Tibial nerve (tissue), 4 donors: Measurements from ENCODE around the gene PCSK6. TPM values are rescaled to one million over a fixed set of nuclear protein-coding genes. Genes with fewer than 3 reads are reported as not detected.

Experiments
- DNase-seq, 2 donors: peaks; one replicate each; pipeline ENCODE4 v3.0.0-alpha.2; 2019; ENCODE audit warnings: low spot score in 2 of 2
- H3K27ac ChIP-seq, 4 donors: fragments of 200-600 bp; sonication (generic) in 3 of 4; one replicate each; pipeline ENCODE4 v1.5.1; 2017 to 2019; ENCODE audit warnings: mild to moderate bottlenecking in 1 of 4
- H3K27me3 ChIP-seq, 2 donors: fragments of 200-600 bp; sonication (generic) in 1 of 2; one replicate each; pipeline versions ENCODE4 v1.5.1 to v1.6.0; 2017 to 2019
- H3K36me3 ChIP-seq, 3 donors: fragments of 200-600 bp; sonication (generic); one replicate each; pipeline ENCODE4 v1.5.1; 2018 to 2019
- H3K4me1 ChIP-seq, 4 donors: fragments of 200-600 bp; sonication (generic) in 3 of 4; one replicate each; pipeline ENCODE4 v1.5.1; 2017 to 2019
- H3K4me3 ChIP-seq, 4 donors: fragments of 200-600 bp; sonication (generic) in 3 of 4; one replicate each; pipeline ENCODE4 v1.5.1; 2017 to 2019; ENCODE audit warnings: mild to moderate bottlenecking in 1 of 4, moderate library complexity in 1 of 4
- H3K9me3 ChIP-seq, 4 donors: fragments of 200-600 bp; sonication (generic) in 3 of 4; one replicate each; pipeline ENCODE4 v1.5.1; 2017 to 2019
- EP300 ChIP-seq, 2 donors: sonication (generic); formaldehyde crosslinking; IDR thresholded peaks; one replicate each; pipeline ENCODE4 v1.6.1; 2017; ENCODE audit warnings: antibody characterized with exemption in 2 of 2, mild to moderate bottlenecking in 1 of 2
- POLR2A ChIP-seq, 2 donors: fragments of 450-650 bp; IDR thresholded peaks; one replicate each; pipeline ENCODE4 v1.6.1; 2017; ENCODE audit warnings: antibody characterized with exemption in 2 of 2, mild to moderate bottlenecking in 2 of 2, moderate library complexity in 2 of 2
- WGBS, 2 donors: methylation state at CpG; one replicate each; pipeline ENCODE4 v1.1.5; 2018; 5-methylcytosine and 5-hydroxymethylcytosine counted together
- total RNA-seq, 4 donors: library from RNA; depleted of rRNA; stranded (reverse); fragments of >200 nt; gene quantifications; one replicate each; pipeline ENCODE4 v1.1.0, GENCODE V29; 2016
- TF ChIP-seq, protein P1 (sequence below), 5 experiments: fragments of 200-600 bp in 3 of 5; fragments of 450-650 bp in 2 of 5; sonication (generic) in 3 of 5; IDR thresholded peaks; one replicate each; pipeline ENCODE4 v1.5.1; 2016 to 2019; ENCODE audit warnings: antibody characterized with exemption in 5 of 5, mild to moderate bottlenecking in 3 of 5, moderate library complexity in 2 of 5

PCSK6 gene
- total RNA-seq, 4 donors from 2014 or later: 8.5 to 27.0 (median 13.2) TPM

DNA sequence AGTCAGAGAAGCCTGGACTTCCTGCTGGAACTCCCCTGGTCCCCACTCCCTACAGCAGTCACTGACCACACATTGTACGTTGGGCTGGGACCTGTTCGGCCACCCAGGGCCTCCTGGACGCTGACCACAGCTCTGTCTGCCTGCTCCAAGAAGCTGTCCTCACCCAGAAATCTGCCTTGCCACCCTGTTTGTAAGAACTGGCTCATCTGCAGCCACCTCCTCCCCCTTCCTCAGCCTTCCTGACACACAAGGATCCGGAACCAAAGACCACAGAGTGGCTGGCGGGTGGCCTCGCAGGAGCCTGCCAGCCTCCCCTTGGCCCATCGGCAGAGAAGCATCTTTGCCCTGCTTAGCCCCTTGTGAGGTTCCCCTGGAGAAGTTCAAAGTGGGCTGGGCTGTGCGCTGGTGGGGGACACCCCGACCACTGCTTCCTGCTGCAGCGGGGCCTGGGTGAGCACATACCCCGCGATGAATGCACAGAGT lies 91.9 kb downstream of the PCSK6 start:
- no peak overlapping the region for H3K4me3 ChIP-seq
- no peaks in the 10 kb centered on the region for H3K4me1 ChIP-seq
- 59 to 62% methylated on average over 7 to 11 of the region's 12 CpGs for WGBS, 2 donors
- peaks cover 0 to 4% (median 0%) of the 10 kb centered on the region in 4 donors for H3K9me3 ChIP-seq
- TF ChIP-seq EP300 (IDR thresholded peaks at IDR 0.05): no peak
- TF ChIP-seq, protein P1, sequence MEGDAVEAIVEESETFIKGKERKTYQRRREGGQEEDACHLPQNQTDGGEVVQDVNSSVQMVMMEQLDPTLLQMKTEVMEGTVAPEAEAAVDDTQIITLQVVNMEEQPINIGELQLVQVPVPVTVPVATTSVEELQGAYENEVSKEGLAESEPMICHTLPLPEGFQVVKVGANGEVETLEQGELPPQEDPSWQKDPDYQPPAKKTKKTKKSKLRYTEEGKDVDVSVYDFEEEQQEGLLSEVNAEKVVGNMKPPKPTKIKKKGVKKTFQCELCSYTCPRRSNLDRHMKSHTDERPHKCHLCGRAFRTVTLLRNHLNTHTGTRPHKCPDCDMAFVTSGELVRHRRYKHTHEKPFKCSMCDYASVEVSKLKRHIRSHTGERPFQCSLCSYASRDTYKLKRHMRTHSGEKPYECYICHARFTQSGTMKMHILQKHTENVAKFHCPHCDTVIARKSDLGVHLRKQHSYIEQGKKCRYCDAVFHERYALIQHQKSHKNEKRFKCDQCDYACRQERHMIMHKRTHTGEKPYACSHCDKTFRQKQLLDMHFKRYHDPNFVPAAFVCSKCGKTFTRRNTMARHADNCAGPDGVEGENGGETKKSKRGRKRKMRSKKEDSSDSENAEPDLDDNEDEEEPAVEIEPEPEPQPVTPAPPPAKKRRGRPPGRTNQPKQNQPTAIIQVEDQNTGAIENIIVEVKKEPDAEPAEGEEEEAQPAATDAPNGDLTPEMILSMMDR (IDR thresholded peaks at IDR 0.05): no peak
- no peak overlapping the region for H3K27ac ChIP-seq
- H3K36me3 ChIP-seq: no peaks in the 10 kb centered on the region
- H3K27me3 ChIP-seq: peaks cover 0 to 3% of the 10 kb centered on the region in 2 donors
- DNase-seq: no peak

DNA sequence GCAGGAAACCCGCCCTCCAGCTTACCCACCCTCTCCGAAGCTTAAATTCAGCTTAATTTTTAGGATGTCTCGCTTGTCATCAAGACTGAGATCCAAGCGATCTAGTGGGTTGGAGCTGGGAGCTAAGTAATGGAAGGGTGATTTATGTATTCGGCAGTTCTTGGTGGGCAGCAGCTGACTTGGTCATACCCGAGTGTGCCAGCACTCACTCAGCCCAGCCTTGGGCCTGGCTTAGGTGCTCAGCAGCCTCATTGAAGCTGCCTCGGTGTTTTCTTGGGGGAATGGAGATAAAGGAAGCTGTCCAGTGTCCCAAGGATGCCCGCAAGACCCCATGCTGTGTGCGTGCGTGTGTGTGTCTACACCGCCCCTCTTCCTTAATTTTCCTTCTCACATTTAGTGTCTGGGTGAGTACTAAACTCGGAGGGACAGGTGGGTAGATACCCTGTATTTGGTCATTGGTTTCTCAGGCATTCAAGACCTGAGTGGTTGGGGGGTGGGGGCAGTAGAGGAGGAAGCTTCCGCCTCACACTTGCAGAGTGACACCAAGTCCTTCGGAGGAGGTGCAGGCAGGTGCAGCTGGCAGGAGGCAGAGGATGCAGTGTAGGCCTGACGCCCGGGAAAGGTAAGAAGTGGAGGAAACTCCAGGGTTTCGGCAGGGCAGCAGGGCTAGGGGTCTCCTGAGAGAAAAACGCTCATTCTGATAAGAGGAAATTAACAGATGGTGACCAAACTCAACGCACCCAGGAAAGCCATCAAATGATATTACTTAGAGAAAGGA lies 92.8 kb downstream of the PCSK6 start:
- WGBS, 2 donors: 86% methylated on average over 19 of the region's 19 CpGs
- no peak overlapping the region for H3K27ac ChIP-seq
- DNase-seq: no peak
- peaks cover 0 to 3% of the 10 kb centered on the region in 2 donors for H3K27me3 ChIP-seq
- H3K9me3 ChIP-seq: peaks cover 0 to 4% (median 0%) of the 10 kb centered on the region in 4 donors
- TF ChIP-seq, protein P1 (IDR thresholded peaks at IDR 0.05): no peak
- no peak for TF ChIP-seq POLR2A (IDR thresholded peaks at IDR 0.05)
- TF ChIP-seq EP300 (IDR thresholded peaks at IDR 0.05): no peak
- H3K4me1 ChIP-seq: no peaks in the 10 kb centered on the region
- no peaks in the 10 kb centered on the region for H3K36me3 ChIP-seq
- no peak overlapping the region for H3K4me3 ChIP-seq

DNA sequence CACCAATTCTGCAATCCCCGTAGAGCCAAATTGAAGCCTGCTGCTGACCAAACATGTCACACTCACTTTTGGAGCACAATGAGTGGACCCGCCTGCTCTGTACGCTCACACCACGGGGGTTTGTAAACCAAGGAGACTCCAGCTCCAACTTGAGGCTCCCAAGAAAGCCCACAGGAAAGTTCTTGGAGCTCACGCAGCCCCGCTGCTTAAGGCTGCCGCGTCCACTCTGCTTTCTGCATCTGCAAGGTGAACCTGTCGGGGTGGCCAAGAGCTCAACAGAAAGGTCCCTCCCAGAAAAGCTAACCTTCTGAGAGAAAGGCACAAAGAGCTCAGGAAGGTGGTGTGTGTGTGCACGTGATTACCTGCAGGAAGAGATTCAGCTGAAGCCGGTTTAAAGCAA lies 94.9 kb downstream of the PCSK6 start:
- no peaks in the 10 kb centered on the region for H3K4me1 ChIP-seq
- H3K27ac ChIP-seq: no peak overlapping the region
- H3K9me3 ChIP-seq: no peaks in the 10 kb centered on the region
- DNase-seq: no peak
- 84 to 87% methylated on average over 11 of the region's 11 CpGs for WGBS, 2 donors
- no peak overlapping the region for H3K4me3 ChIP-seq
- peaks cover 0 to 3% of the 10 kb centered on the region in 2 donors for H3K27me3 ChIP-seq
- TF ChIP-seq POLR2A (IDR thresholded peaks at IDR 0.05) (no peak), EP300 (IDR thresholded peaks at IDR 0.05) (no peak)
- H3K36me3 ChIP-seq: no peaks in the 10 kb centered on the region

DNA sequence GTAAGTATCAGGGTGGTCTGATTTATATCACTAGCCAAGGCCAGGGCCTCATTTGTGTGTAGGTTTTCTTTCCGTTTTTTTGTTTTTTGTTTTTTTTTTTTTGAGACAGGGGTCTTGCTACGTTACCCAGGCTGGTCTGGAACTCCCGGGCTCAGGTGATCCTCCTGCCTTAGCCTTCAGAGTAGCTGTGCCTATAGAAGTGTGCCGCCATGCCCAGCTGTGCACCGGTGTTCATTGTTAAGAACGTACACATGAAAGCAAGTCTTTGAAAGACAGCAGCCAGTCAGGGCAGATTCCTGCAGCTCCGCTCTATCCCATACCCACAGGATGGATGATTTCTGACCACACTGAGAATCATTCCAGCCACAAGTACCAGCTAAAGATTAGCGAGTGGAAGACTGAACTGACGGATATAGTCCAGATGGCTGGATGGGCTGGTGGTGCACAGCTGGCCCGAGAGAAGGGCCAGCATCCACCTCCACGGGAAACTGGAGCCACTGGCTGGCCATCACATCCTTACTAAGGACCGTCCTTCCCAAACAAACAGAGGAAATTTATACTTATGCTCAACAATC lies 95.4 kb downstream of the PCSK6 start:
- Histone ChIP-seq H3K4me3 (no peak overlapping the region), H3K27ac (no peak overlapping the region), H3K9me3 (no peaks in the 10 kb centered on the region), H3K4me1 (no peaks in the 10 kb centered on the region), H3K27me3 (peaks cover 0 to 3% of the 10 kb centered on the region in 2 donors), H3K36me3 (no peaks in the 10 kb centered on the region)
- WGBS, 2 donors: 87 to 88% methylated on average over 12 of the region's 12 CpGs
- DNase-seq: no peak
- TF ChIP-seq POLR2A (IDR thresholded peaks at IDR 0.05) (no peak), EP300 (IDR thresholded peaks at IDR 0.05) (no peak)
- TF ChIP-seq, protein P1 (IDR thresholded peaks at IDR 0.05): no peak

DNA sequence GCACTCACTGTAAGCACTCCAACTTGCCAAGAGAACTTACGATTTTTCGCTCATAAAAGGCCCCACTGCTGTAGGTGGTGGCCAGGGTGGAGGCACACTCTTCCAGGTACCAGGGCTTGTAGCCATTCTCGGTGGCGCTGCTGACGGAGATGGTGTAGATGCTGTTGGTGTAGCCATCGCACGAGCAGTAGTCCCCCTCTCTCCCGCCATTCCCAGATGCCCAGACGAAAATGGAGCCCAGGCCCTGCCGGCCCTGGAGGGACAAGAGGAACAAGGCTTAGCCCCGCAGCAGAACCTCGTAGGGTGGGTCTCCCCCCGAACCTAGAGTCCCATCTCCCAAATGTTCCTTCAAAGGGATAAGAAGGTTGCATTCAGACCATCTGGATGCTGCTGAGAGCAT lies 96.3 kb downstream of the PCSK6 start:
- no peak overlapping the region for H3K27ac ChIP-seq
- no peaks in the 10 kb centered on the region for H3K9me3 ChIP-seq
- TF ChIP-seq POLR2A (IDR thresholded peaks at IDR 0.05): no peak
- TF ChIP-seq, protein P1 (IDR thresholded peaks at IDR 0.05): no peak
- no peak for TF ChIP-seq EP300 (IDR thresholded peaks at IDR 0.05)
- no peak overlapping the region for H3K4me3 ChIP-seq
- peaks cover 0 to 3% of the 10 kb centered on the region in 2 donors for H3K27me3 ChIP-seq
- no peaks in the 10 kb centered on the region for H3K4me1 ChIP-seq
- no peak for DNase-seq
- WGBS, 2 donors: 91 to 92% methylated on average over 13 of the region's 13 CpGs
- no peaks in the 10 kb centered on the region for H3K36me3 ChIP-seq
